IPS-18c (cell line): ENCODE data around the gene TTC23.

Experiments
- H3K4me3 ChIP-seq: 2 replicates; pipeline ENCODE4 v1.7.0; 2013; ENCODE audit warnings: low read depth, mild to moderate bottlenecking, low read length, moderate library complexity; ENCODE audit not compliant: insufficient read depth
- H3K9me3 ChIP-seq: one replicate; pipeline ENCODE4 v1.6.1; 2013; ENCODE audit warnings: mild to moderate bottlenecking, low read length, moderate library complexity; ENCODE audit not compliant: control insufficient read depth, insufficient read depth

Gene TTC23

GRCh38 chr15:99137111-99137546 lies 112.3 kb downstream of the TTC23 start:
- Histone ChIP-seq H3K4me3 (no peak overlapping the region), H3K9me3 (no peaks in the 10 kb centered on the region)

GRCh38 chr15:99135194-99135593 lies 114.2 kb downstream of the TTC23 start:
- Histone ChIP-seq H3K4me3 (no peak overlapping the region), H3K9me3 (peaks cover 2% of the 10 kb centered on the region)

GRCh38 chr15:99134317-99134821 lies 115.0 kb downstream of the TTC23 start:
- H3K9me3 ChIP-seq: peaks cover 2% of the 10 kb centered on the region

GRCh38 chr15:99132634-99133287 lies 116.6 kb downstream of the TTC23 start:
- Histone ChIP-seq H3K4me3 (no peak overlapping the region), H3K9me3 (peaks cover 2% of the 10 kb centered on the region)

More at GRCh38 chr15:99134317-99134821, 115.0 kb downstream of the TTC23 start:
- no peak overlapping the region for H3K4me3 ChIP-seq

- Histone ChIP-seq H3K4me3 (no peak overlapping the region), H3K9me3 (peaks cover 2% of the 10 kb centered on the region)
Measured at GRCh38 chr15:99132122-99132521, 117.3 kb downstream of the TTC23 start.

- no peak overlapping the region for H3K4me3 ChIP-seq
- H3K9me3 ChIP-seq: peaks cover 2% of the 10 kb centered on the region
Measured at GRCh38 chr15:99131441-99132023, 117.8 kb downstream of the TTC23 start.

GRCh38 chr15:99130765-99131440 lies 118.5 kb downstream of the TTC23 start:
- Histone ChIP-seq H3K4me3 (no peak overlapping the region), H3K9me3 (peaks cover 2% of the 10 kb centered on the region)

- H3K9me3 ChIP-seq: peaks cover 2% of the 10 kb centered on the region
- no peak overlapping the region for H3K4me3 ChIP-seq
Measured at GRCh38 chr15:99130314-99130713, 119.1 kb downstream of the TTC23 start.

GRCh38 chr15:99129644-99130043 lies 119.7 kb downstream of the TTC23 start:
- H3K4me3 ChIP-seq: no peak overlapping the region

GRCh38 chr15:99128411-99128810 lies 121.0 kb downstream of the TTC23 start:
- H3K4me3 ChIP-seq: no peak overlapping the region

More at GRCh38 chr15:99129644-99130043, 119.7 kb downstream of the TTC23 start:
- peaks cover 2% of the 10 kb centered on the region for H3K9me3 ChIP-seq

GRCh38 chr15:99127773-99128172 lies 121.6 kb downstream of the TTC23 start:
- H3K9me3 ChIP-seq: peaks cover 2% of the 10 kb centered on the region
- H3K4me3 ChIP-seq: no peak overlapping the region

More at GRCh38 chr15:99128411-99128810, 121.0 kb downstream of the TTC23 start:
- peaks cover 2% of the 10 kb centered on the region for H3K9me3 ChIP-seq

- Histone ChIP-seq H3K4me3 (no peak overlapping the region), H3K9me3 (peaks cover 2% of the 10 kb centered on the region)
Measured at GRCh38 chr15:99126930-99127329, 122.5 kb downstream of the TTC23 start.

- peaks cover 2% of the 10 kb centered on the region for H3K9me3 ChIP-seq
- H3K4me3 ChIP-seq: no peak overlapping the region
Measured at GRCh38 chr15:99126131-99126588, 123.2 kb downstream of the TTC23 start.

GRCh38 chr15:99125061-99125891 lies 124.1 kb downstream of the TTC23 start:
- no peak overlapping the region for H3K4me3 ChIP-seq

GRCh38 chr15:99124641-99125040 lies 124.7 kb downstream of the TTC23 start:
- Histone ChIP-seq H3K9me3 (no peaks in the 10 kb centered on the region), H3K4me3 (no peak overlapping the region)

More at GRCh38 chr15:99125061-99125891, 124.1 kb downstream of the TTC23 start:
- H3K9me3 ChIP-seq: no peaks in the 10 kb centered on the region

- H3K4me3 ChIP-seq: no peak overlapping the region
Measured at GRCh38 chr15:99123713-99124451, 125.5 kb downstream of the TTC23 start.

More at GRCh38 chr15:99123713-99124451, 125.5 kb downstream of the TTC23 start:
- no peaks in the 10 kb centered on the region for H3K9me3 ChIP-seq
